CD14-positive monocyte (primary cell): ENCODE measurements around the gene XDH. TPM values are rescaled to one million over a fixed set of nuclear protein-coding genes. Genes with fewer than 3 reads are reported as not detected.

Experiments
- DNase-seq, 3 donors: peaks; one replicate each; pipeline ENCODE4 v3.0.0-alpha.2; 2011 to 2022
- H2AFZ ChIP-seq: 2 replicates; pipeline ENCODE4 v1.6.0; 2012; ENCODE audit warnings: mild to moderate bottlenecking, low read depth, low read length, inconsistent platforms; ENCODE audit not compliant: insufficient read depth, poor library complexity, severe bottlenecking
- H3K27ac ChIP-seq, 2 donors: 1 replicate in 1 of 2; 2 replicates in 1 of 2; pipeline ENCODE4 v1.5.1; 2012 to 2013; ENCODE audit warnings: low read length in 2 of 2, control low read depth in 1 of 2, inconsistent platforms in 1 of 2, low read depth in 1 of 2, mild to moderate bottlenecking in 1 of 2
- H3K27me3 ChIP-seq, 2 donors: one replicate each; pipeline versions ENCODE4 v1.6.0 to v1.6.1; 2011 to 2013; ENCODE audit warnings: low read length in 2 of 2; ENCODE audit not compliant: control insufficient read depth in 2 of 2, insufficient read depth in 2 of 2
- H3K36me3 ChIP-seq, 2 donors: replicated peaks in 1 of 2; 1 replicate in 1 of 2; 2 replicates in 1 of 2; pipeline versions ENCODE4 v1.5.1 to v1.6.1; 2012 to 2013; ENCODE audit warnings: low read length in 2 of 2, control low read depth in 1 of 2, inconsistent platforms in 1 of 2, mild to moderate bottlenecking in 1 of 2; ENCODE audit not compliant: insufficient read depth in 2 of 2, control insufficient read depth in 1 of 2
- H3K4me1 ChIP-seq, 2 donors: 1 replicate in 1 of 2; 2 replicates in 1 of 2; pipeline versions ENCODE4 v1.5.1 to v1.6.1; 2012 to 2013; ENCODE audit warnings: low read length in 2 of 2, control low read depth in 1 of 2, inconsistent platforms in 1 of 2, mild to moderate bottlenecking in 1 of 2, moderate library complexity in 1 of 2; ENCODE audit not compliant: insufficient read depth in 2 of 2, control insufficient read depth in 1 of 2
- H3K4me2 ChIP-seq: replicated peaks from 2 replicates; pipeline ENCODE3; 2012; ENCODE audit warnings: low read length, moderate library complexity, mild to moderate bottlenecking; ENCODE audit not compliant: poor library complexity, severe bottlenecking; ENCODE audit errors: extremely low read depth
- H3K4me3 ChIP-seq, 3 experiments: fragments of 200-600 bp in 1 of 3; sonication (generic) in 1 of 3; replicated peaks in 1 of 3; 1 replicate in 2 of 3; 2 replicates in 1 of 3; pipeline ENCODE4 v1.5.1; 2011 to 2013; ENCODE audit warnings: low read length in 3 of 3, mild to moderate bottlenecking in 3 of 3, control low read depth in 2 of 3, low read depth in 2 of 3, inconsistent platforms in 1 of 3, moderate library complexity in 1 of 3
- H3K79me2 ChIP-seq: 2 replicates; pipeline ENCODE4 v1.6.0; 2012; ENCODE audit warnings: mild to moderate bottlenecking, control low read depth, inconsistent platforms, low read length, moderate library complexity; ENCODE audit not compliant: insufficient read depth
- H3K9ac ChIP-seq: 2 replicates; pipeline ENCODE4 v1.6.0; 2017; ENCODE audit warnings: low read length, mild to moderate bottlenecking; ENCODE audit not compliant: insufficient read depth, poor library complexity, severe bottlenecking
- H3K9me3 ChIP-seq, 2 donors: replicated peaks in 1 of 2; 1 replicate in 1 of 2; 2 replicates in 1 of 2; pipeline versions ENCODE4 v1.5.1 to v1.6.1; 2012 to 2013; ENCODE audit warnings: low read length in 2 of 2, control low read depth in 1 of 2; ENCODE audit not compliant: control insufficient read depth in 1 of 2, insufficient read depth in 1 of 2
- H4K20me1 ChIP-seq: 2 replicates; pipeline ENCODE4 v1.6.0; 2012; ENCODE audit warnings: mild to moderate bottlenecking, low read length, control low read depth, moderate library complexity; ENCODE audit not compliant: insufficient read depth
- H3K27ac Mint-ChIP-seq, 7 donors: one replicate each; pipeline ENCODE4 v1.8.0; 2020; ENCODE audit warnings: mild to moderate bottlenecking in 7 of 7, mixed read lengths in 7 of 7, moderate library complexity in 6 of 7, inconsistent platforms in 2 of 7
- H3K27me3 Mint-ChIP-seq, 3 donors: one replicate each; pipeline ENCODE4 v1.8.0; 2021 to 2022; ENCODE audit warnings: low read depth in 3 of 3, mild to moderate bottlenecking in 3 of 3, mixed read lengths in 3 of 3, moderate library complexity in 3 of 3, inconsistent platforms in 1 of 3
- H3K36me3 Mint-ChIP-seq, 2 donors: one replicate each; pipeline ENCODE4 v1.8.0; 2020; ENCODE audit warnings: mixed read lengths in 2 of 2, inconsistent platforms in 1 of 2, mild to moderate bottlenecking in 1 of 2
- H3K4me1 Mint-ChIP-seq: one replicate; pipeline ENCODE4 v1.8.0; 2020; ENCODE audit warnings: mild to moderate bottlenecking, mixed read lengths
- H3K4me3 Mint-ChIP-seq, 2 donors: one replicate each; pipeline ENCODE4 v1.8.0; 2020; ENCODE audit warnings: mild to moderate bottlenecking in 2 of 2, mixed read lengths in 2 of 2, moderate library complexity in 1 of 2
- H3K9me3 Mint-ChIP-seq, 7 donors: one replicate each; pipeline ENCODE4 v1.8.0; 2020 to 2022; ENCODE audit warnings: mixed read lengths in 7 of 7, mild to moderate bottlenecking in 6 of 7, moderate library complexity in 6 of 7, inconsistent platforms in 2 of 7
- CTCF ChIP-seq: fragments of 200-600 bp; IDR thresholded peaks from one replicate; pipeline ENCODE4 v1.8.0; 2022; ENCODE audit warnings: antibody characterized with exemption, mild to moderate bottlenecking
- WGBS: methylation state at CpG from one replicate; pipeline ENCODE4 v1.1.5; 2013; ENCODE audit warnings: missing lambda C conversion rate; ENCODE audit not compliant: insufficient coverage; 5-methylcytosine and 5-hydroxymethylcytosine counted together
- intact Hi-C, 2 donors: fragments of 100-400 bp; cut with micrococcal nuclease; formaldehyde crosslinking; loops; one replicate each; pipeline versions ENCODE4 v1.15.0 to v1.15.1; 2023
- polyA plus RNA-seq, 3 donors: library from polyadenylated mRNA; depleted of rRNA in 1 of 3; unstranded in 2 of 3; stranded (reverse) in 1 of 3; fragments of 300-500 nt in 2 of 3; fragments of >200 nt in 1 of 3; fragmentation: Illumina TruSeq in 2 of 3; gene quantifications; 1 replicate in 2 of 3; 2 replicates in 1 of 3; pipeline ENCODE4 v1.2.3, GENCODE V29; 2012 to 2021

The XDH gene
- polyA plus RNA-seq, 3 donors: not detected

GRCh38 chr2:31296641-31297287, 117.8 kb downstream of the XDH start:
- intact Hi-C loops: no loop called here
- TF ChIP-seq CTCF: no peak
- Histone ChIP-seq H3K79me2 (no peaks in the 10 kb centered on the region), H2AFZ (no peak overlapping the region), H3K36me3 (no peaks in the 10 kb centered on the region), H4K20me1 (no peaks in the 10 kb centered on the region), H3K4me3 (no peak overlapping the region), H3K27me3 (no peaks in the 10 kb centered on the region), H3K4me1 (no peaks in the 10 kb centered on the region), H3K9ac (no peak overlapping the region), H3K27ac (no peak overlapping the region), H3K9me3 (no peaks in the 10 kb centered on the region), H3K4me2 (no peak overlapping the region)
- 83% methylated on average over 3 of the region's 8 CpGs for WGBS
- H3K36me3 Mint-ChIP-seq: no peaks in the 10 kb centered on the region
- peak overlapping the region in 1 of 7 donors; percentile 9 for H3K27ac Mint-ChIP-seq
- H3K4me3 Mint-ChIP-seq: no peak overlapping the region
- H3K9me3 Mint-ChIP-seq: peaks cover 0 to 2% (median 0%) of the 10 kb centered on the region in 7 donors
- peaks cover 3% of the 10 kb centered on the region for H3K4me1 Mint-ChIP-seq
- DNase-seq: no peak
- H3K27me3 Mint-ChIP-seq: peaks cover 0 to 4% (median 0%) of the 10 kb centered on the region in 3 donors

GRCh38 chr2:31294196-31294595, 120.3 kb downstream of the XDH start:
- Mint-ChIP-seq H3K36me3 (no peaks in the 10 kb centered on the region), H3K9me3 (peaks cover 0 to 4% (median 0%) of the 10 kb centered on the region in 7 donors), H3K27me3 (peaks cover 0 to 4% (median 0%) of the 10 kb centered on the region in 3 donors), H3K27ac (peak overlapping the region in 1 of 7 donors; percentile 65), H3K4me1 (peaks cover 3% of the 10 kb centered on the region), H3K4me3 (no peak overlapping the region)
- intact Hi-C loops: no loop called here
- H3K4me3 ChIP-seq: no peak overlapping the region
- DNase-seq: peak in 1 of 3 donors; percentile 3
- no CpG with 5 or more reads among the region's 1 CpG for WGBS
- H3K27me3 ChIP-seq: no peaks in the 10 kb centered on the region
- no peaks in the 10 kb centered on the region for H3K9me3 ChIP-seq
- no peak overlapping the region for H3K27ac ChIP-seq
- no peak overlapping the region for H3K4me2 ChIP-seq
- H3K36me3 ChIP-seq: no peaks in the 10 kb centered on the region
- no peak overlapping the region for H2AFZ ChIP-seq
- no peaks in the 10 kb centered on the region for H3K4me1 ChIP-seq
- no peaks in the 10 kb centered on the region for H3K79me2 ChIP-seq
- no peak for TF ChIP-seq CTCF
- H4K20me1 ChIP-seq: no peaks in the 10 kb centered on the region
- no peak overlapping the region for H3K9ac ChIP-seq
